ENCODE results near the gene STK40. TPM values are rescaled to one million over a fixed set of nuclear protein-coding genes. Genes with fewer than 3 reads are reported as not detected.

Gene STK40
- total and polyA plus RNA-seq, 9 of the 15 experiments (the other 6 are each of a cell fraction or from before 2014, with no cell fraction given) = 0.69 to 94.3 (median 39.1) TPM

DNA sequence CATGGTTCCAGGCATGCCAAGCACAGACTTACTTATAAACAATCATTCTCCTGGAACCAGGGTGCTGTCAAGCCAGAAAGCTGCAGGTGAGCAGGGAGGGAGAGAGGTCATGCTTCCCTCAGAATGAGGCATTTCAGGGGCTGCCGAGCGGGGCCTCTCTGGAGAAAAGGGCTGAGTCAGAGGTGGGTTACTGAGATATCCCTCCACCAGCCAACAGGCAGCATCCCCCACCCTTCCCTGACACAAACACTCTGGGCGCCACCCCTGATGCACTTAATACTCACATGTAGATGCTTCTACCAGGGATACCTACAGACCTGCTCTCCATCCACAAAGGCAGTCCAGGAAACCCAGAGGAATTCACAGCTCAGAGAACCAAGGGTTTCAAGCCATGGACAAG, 13.1 kb downstream of the STK40 start (continued):
- TF ChIP-seq, protein P1, sequence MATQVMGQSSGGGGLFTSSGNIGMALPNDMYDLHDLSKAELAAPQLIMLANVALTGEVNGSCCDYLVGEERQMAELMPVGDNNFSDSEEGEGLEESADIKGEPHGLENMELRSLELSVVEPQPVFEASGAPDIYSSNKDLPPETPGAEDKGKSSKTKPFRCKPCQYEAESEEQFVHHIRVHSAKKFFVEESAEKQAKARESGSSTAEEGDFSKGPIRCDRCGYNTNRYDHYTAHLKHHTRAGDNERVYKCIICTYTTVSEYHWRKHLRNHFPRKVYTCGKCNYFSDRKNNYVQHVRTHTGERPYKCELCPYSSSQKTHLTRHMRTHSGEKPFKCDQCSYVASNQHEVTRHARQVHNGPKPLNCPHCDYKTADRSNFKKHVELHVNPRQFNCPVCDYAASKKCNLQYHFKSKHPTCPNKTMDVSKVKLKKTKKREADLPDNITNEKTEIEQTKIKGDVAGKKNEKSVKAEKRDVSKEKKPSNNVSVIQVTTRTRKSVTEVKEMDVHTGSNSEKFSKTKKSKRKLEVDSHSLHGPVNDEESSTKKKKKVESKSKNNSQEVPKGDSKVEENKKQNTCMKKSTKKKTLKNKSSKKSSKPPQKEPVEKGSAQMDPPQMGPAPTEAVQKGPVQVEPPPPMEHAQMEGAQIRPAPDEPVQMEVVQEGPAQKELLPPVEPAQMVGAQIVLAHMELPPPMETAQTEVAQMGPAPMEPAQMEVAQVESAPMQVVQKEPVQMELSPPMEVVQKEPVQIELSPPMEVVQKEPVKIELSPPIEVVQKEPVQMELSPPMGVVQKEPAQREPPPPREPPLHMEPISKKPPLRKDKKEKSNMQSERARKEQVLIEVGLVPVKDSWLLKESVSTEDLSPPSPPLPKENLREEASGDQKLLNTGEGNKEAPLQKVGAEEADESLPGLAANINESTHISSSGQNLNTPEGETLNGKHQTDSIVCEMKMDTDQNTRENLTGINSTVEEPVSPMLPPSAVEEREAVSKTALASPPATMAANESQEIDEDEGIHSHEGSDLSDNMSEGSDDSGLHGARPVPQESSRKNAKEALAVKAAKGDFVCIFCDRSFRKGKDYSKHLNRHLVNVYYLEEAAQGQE (IDR thresholded peaks at IDR 0.05; ENCODE audit: borderline replicate concordance) = no peak
- TF ChIP-seq, protein P1 (CRISPR knock-in tag; IDR thresholded peaks at IDR 0.05; ENCODE audit: low read depth) = no peak
- no peak for TF ChIP-seq CBX2 (IDR thresholded peaks at IDR 0.05; ENCODE audit: insufficient read depth, low read length, poor library complexity, severe bottlenecking)
- no peak for TF ChIP-seq NR4A1 (CRISPR knock-in tag; IDR thresholded peaks at IDR 0.05)
- TF ChIP-seq NR4A1 (tag; IDR thresholded peaks at IDR 0.05) = peak; percentile 47; the same call in 1 of the 2 replicates
- TF ChIP-seq, protein P2, sequence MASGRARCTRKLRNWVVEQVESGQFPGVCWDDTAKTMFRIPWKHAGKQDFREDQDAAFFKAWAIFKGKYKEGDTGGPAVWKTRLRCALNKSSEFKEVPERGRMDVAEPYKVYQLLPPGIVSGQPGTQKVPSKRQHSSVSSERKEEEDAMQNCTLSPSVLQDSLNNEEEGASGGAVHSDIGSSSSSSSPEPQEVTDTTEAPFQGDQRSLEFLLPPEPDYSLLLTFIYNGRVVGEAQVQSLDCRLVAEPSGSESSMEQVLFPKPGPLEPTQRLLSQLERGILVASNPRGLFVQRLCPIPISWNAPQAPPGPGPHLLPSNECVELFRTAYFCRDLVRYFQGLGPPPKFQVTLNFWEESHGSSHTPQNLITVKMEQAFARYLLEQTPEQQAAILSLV (tag; IDR thresholded peaks at IDR 0.05) = no peak
- no peak for TF ChIP-seq UBTF (IDR thresholded peaks at IDR 0.05; ENCODE audit: borderline replicate concordance in 1 of 2, low read depth in 2 of 2, low read length in 2 of 2)
- TF ChIP-seq, protein P3, sequence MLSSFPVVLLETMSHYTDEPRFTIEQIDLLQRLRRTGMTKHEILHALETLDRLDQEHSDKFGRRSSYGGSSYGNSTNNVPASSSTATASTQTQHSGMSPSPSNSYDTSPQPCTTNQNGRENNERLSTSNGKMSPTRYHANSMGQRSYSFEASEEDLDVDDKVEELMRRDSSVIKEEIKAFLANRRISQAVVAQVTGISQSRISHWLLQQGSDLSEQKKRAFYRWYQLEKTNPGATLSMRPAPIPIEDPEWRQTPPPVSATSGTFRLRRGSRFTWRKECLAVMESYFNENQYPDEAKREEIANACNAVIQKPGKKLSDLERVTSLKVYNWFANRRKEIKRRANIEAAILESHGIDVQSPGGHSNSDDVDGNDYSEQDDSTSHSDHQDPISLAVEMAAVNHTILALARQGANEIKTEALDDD (IDR thresholded peaks at IDR 0.05) = no peak
- TF ChIP-seq THAP12 (CRISPR knock-in tag; IDR thresholded peaks at IDR 0.05) = no peak
- TF ChIP-seq MYBL2 (IDR thresholded peaks at IDR 0.05; ENCODE audit: low read depth) = no peak
- no peak for TF ChIP-seq MYBL2 (CRISPR knock-in tag; IDR thresholded peaks at IDR 0.05; ENCODE audit: borderline replicate concordance)
